ENCODE data around the gene MYLK4.

Gene MYLK4

GRCh38 chr6:2653369-2654032 lies 97.2 kb downstream of the MYLK4 start:
- DNase-seq = no peak

- no peak for DNase-seq
These were observed 98.1 kb downstream of the MYLK4 start for GRCh38 chr6:2652611-2653010.

GRCh38 chr6:2651961-2652360 lies 98.8 kb downstream of the MYLK4 start:
- no peak for DNase-seq

- DNase-seq = no peak
These were observed 99.2 kb downstream of the MYLK4 start for GRCh38 chr6:2651536-2651935.

GRCh38 chr6:2646346-2646745 lies 104.4 kb downstream of the MYLK4 start:
- no peak for DNase-seq

- no peak for DNase-seq
These were observed 106.7 kb downstream of the MYLK4 start for GRCh38 chr6:2643935-2644539.

- no peak for DNase-seq
These were observed 107.6 kb downstream of the MYLK4 start for GRCh38 chr6:2643130-2643529.

- DNase-seq = no peak
These were observed 109.5 kb downstream of the MYLK4 start for GRCh38 chr6:2641044-2641725.

GRCh38 chr6:2640551-2640950 lies 110.2 kb downstream of the MYLK4 start:
- DNase-seq = no peak

- DNase-seq = no peak
These were observed 110.8 kb downstream of the MYLK4 start for GRCh38 chr6:2639896-2640295.

GRCh38 chr6:2639167-2639566 lies 111.6 kb downstream of the MYLK4 start:
- DNase-seq = no peak

GRCh38 chr6:2636672-2637071 lies 114.0 kb downstream of the MYLK4 start:
- no peak for DNase-seq

- DNase-seq = no peak
These were observed 114.8 kb downstream of the MYLK4 start for GRCh38 chr6:2635911-2636310.

GRCh38 chr6:2634139-2634964 lies 116.4 kb downstream of the MYLK4 start:
- DNase-seq = peak; percentile 32

- DNase-seq = no peak
These were observed 117.0 kb downstream of the MYLK4 start for GRCh38 chr6:2633736-2634135.

- no peak for DNase-seq
These were observed 117.6 kb downstream of the MYLK4 start for GRCh38 chr6:2632976-2633584.

- DNase-seq = no peak
These were observed 118.4 kb downstream of the MYLK4 start for GRCh38 chr6:2632368-2632767.

GRCh38 chr6:2630891-2631571 lies 119.7 kb downstream of the MYLK4 start:
- DNase-seq = no peak

GRCh38 chr6:2630359-2630758 lies 120.4 kb downstream of the MYLK4 start:
- no peak for DNase-seq

- no peak for DNase-seq
These were observed 124.3 kb downstream of the MYLK4 start for GRCh38 chr6:2626401-2626800.

GRCh38 chr6:2625581-2625980 lies 125.1 kb downstream of the MYLK4 start:
- no peak for DNase-seq

GRCh38 chr6:2624177-2624576 lies 126.5 kb downstream of the MYLK4 start:
- no peak for DNase-seq

Measured in NCI-H2107 (cell line).